ENCODE data around the gene FRK.
"Not testable (repeated sequence)": the region's sequence is repeated elsewhere in the genome, so short reads cannot be mapped to it uniquely, and the experiment has no call there.

The FRK gene

DNA sequence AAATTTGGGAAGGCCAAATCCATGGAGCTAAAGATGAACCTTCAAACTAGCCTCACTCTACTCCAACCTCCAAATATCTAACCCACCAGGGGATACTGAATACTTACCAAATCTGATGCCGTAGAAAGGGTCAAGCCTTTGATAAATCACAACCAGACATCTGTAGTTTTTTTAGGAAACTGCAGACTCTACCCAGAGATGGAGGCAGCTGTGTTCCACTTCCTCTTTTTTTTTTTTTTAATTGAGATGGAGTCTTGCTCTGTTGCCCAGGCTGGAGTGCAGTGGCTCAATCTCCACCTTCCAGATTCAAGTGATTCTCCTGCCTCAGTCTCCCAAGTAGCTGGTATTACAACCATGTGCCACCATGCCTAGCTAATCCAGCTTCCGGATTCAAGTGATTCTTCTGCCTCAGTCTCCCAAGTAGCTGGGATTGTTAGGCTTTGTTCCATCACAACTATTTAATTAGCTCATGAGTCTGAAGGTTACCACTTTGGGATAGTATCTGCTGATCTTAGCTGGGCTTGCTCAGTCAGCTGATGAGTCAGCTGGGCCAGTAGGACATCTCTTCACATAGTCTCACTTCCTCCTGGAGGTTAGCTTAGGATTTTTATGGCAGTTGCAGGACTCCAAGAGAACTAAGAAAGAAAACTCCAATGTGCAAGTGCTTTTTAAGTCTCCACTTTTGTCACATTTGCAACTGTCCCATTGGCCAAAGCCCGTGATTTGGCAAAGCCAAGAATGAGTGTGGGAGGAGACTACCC is 13.3 kb downstream of the FRK start:
- peaks cover 20% of the 10 kb centered on the region for H3K9me3 Mint-ChIP-seq
- H3K4me1 Mint-ChIP-seq = no peaks in the 10 kb centered on the region
- H3K4me3 Mint-ChIP-seq = no peak overlapping the region
- H3K36me3 Mint-ChIP-seq (ENCODE audit: low read depth) = no peaks in the 10 kb centered on the region
- no peak for DNase-seq
- TF ChIP-seq, protein P1, sequence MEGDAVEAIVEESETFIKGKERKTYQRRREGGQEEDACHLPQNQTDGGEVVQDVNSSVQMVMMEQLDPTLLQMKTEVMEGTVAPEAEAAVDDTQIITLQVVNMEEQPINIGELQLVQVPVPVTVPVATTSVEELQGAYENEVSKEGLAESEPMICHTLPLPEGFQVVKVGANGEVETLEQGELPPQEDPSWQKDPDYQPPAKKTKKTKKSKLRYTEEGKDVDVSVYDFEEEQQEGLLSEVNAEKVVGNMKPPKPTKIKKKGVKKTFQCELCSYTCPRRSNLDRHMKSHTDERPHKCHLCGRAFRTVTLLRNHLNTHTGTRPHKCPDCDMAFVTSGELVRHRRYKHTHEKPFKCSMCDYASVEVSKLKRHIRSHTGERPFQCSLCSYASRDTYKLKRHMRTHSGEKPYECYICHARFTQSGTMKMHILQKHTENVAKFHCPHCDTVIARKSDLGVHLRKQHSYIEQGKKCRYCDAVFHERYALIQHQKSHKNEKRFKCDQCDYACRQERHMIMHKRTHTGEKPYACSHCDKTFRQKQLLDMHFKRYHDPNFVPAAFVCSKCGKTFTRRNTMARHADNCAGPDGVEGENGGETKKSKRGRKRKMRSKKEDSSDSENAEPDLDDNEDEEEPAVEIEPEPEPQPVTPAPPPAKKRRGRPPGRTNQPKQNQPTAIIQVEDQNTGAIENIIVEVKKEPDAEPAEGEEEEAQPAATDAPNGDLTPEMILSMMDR (IDR thresholded peaks at IDR 0.05) = no peak
- no peaks in the 10 kb centered on the region for H3K27me3 Mint-ChIP-seq (ENCODE audit: low read depth, poor library complexity)
- no peak overlapping the region for H3K27ac Mint-ChIP-seq

DNA sequence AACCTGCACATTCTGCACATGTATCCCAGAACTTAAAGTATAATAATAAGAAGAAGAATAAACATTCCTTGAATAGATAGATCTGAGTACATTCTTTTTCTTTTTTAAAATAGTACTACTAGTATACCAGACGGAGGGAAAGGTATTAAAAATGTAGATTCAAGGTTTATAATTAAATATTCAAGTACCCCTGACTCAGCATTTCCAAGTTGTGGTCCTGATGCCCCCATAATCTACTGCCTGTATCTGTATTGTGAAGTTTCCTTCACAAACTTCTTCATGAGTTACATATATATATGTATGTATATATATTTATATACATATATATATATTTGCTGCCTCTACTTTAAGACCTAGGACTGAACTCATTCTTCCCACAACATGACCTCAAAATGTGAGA is 14.0 kb downstream of the FRK start:
- no peaks in the 10 kb centered on the region for H3K27me3 Mint-ChIP-seq (ENCODE audit: low read depth, poor library complexity)
- peaks cover 20% of the 10 kb centered on the region for H3K9me3 Mint-ChIP-seq
- TF ChIP-seq, protein P1 (IDR thresholded peaks at IDR 0.05) = no peak
- no peak overlapping the region for H3K4me3 Mint-ChIP-seq
- no peak overlapping the region for H3K27ac Mint-ChIP-seq
- H3K4me1 Mint-ChIP-seq = no peaks in the 10 kb centered on the region
- H3K36me3 Mint-ChIP-seq (ENCODE audit: low read depth) = no peaks in the 10 kb centered on the region
- no peak for DNase-seq

DNA sequence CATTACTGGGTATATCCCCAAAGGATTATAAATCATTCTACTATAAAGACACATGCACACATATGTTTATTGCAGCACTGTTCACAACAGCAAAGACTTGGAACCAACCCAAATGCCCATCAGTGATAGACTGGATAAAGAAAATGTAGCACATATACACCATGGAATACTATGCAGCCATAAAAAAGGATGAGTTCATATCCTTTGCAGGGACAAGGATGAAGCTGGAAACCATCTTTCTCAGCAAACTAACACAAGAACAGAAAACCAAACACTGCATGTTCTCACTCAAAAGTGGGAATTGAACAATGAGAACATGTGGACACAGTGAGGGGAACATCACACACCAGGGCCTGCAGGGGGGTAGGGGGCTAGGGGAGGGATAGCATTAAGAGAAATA is 14.4 kb downstream of the FRK start:
- not testable (repeated sequence) for H3K27ac Mint-ChIP-seq; H3K4me1 Mint-ChIP-seq; H3K4me3 Mint-ChIP-seq; DNase-seq; H3K27me3 Mint-ChIP-seq (ENCODE audit: low read depth, poor library complexity); H3K36me3 Mint-ChIP-seq (ENCODE audit: low read depth)
- H3K9me3 Mint-ChIP-seq = peaks cover 20% of the 10 kb centered on the region

DNA sequence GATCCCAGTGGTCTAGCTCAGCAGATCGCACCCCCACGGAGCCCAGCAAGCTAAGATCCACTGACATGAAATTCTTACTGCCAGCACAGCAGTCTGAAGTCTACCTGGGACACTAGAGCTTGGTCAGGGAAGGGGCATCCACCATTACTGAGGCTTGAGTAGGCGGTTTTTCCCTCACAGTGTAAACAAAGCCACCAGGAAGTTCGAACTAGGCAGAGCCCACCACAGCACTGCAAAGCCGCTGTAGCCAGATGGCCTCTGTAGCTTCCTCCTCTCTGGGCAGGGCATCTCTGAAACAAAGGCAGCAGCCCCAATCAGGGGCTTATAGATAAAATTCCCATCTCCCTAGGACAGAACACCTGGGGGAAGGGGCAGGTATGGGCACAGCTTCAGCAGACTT is 18.8 kb downstream of the FRK start:
- Mint-ChIP-seq H3K27ac (no peak overlapping the region), H3K4me3 (no peak overlapping the region), H3K4me1 (no peaks in the 10 kb centered on the region), H3K27me3 (ENCODE audit: low read depth, poor library complexity) (no peaks in the 10 kb centered on the region), H3K9me3 (peaks cover 20% of the 10 kb centered on the region), H3K36me3 (ENCODE audit: low read depth) (no peaks in the 10 kb centered on the region)
- DNase-seq = no peak
- TF ChIP-seq, protein P1 (IDR thresholded peaks at IDR 0.05) = no peak

DNA sequence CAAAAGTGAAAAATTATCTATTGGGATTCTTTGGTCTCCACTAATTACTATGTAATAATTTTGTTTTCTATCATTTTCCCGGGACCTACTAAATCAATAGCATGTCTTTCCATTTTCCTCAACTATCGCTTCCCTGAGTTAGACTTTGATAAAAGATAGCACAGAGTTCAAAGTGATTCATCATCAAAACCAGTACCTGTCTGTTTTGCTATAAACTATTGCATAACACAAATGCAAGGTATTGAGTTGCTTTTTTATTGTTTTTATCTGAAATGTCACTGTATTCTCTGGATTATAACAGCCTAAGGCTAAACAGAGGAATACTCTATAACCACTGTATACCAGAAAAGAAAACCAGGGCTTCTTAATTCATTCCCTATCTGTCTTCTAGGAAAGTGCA is 19.7 kb downstream of the FRK start:
- no peak overlapping the region for H3K4me3 Mint-ChIP-seq
- peaks cover 20% of the 10 kb centered on the region for H3K9me3 Mint-ChIP-seq
- H3K27me3 Mint-ChIP-seq (ENCODE audit: low read depth, poor library complexity) = no peaks in the 10 kb centered on the region
- H3K27ac Mint-ChIP-seq = no peak overlapping the region
- DNase-seq = no peak
- no peaks in the 10 kb centered on the region for H3K36me3 Mint-ChIP-seq (ENCODE audit: low read depth)
- TF ChIP-seq, protein P1 (IDR thresholded peaks at IDR 0.05) = no peak
- H3K4me1 Mint-ChIP-seq = no peaks in the 10 kb centered on the region

DNA sequence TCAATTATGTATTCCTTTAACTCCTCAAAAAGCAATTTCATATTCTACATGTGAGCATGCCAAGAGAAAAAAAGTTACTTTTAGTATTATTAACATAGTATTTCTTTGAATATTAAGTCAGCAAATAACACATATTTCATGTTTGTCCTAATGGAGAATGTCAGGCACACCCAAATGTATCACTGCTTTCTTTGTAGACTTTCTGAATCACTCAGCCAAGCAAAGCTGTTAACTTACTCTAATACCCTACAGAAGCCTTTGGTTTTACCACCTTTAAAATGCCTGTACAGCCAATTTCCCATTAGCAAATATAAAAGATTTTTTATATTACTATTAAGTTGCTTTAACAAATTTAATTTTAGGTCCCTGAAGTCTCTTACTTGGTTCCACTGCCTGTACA is 23.8 kb downstream of the FRK start:
- Mint-ChIP-seq H3K36me3 (ENCODE audit: low read depth) (no peaks in the 10 kb centered on the region), H3K27ac (no peak overlapping the region), H3K4me1 (no peaks in the 10 kb centered on the region), H3K27me3 (ENCODE audit: low read depth, poor library complexity) (no peaks in the 10 kb centered on the region), H3K9me3 (no peaks in the 10 kb centered on the region), H3K4me3 (no peak overlapping the region)
- TF ChIP-seq, protein P1 (IDR thresholded peaks at IDR 0.05) = no peak
- DNase-seq = no peak

All from nephron progenitor cell (in vitro differentiated cells).